GM19452 (cell line): Measurements from ENCODE around the gene PARN.
A peak's percentile ranks its signal among the peaks of the same experiment; 100 is the strongest.
"Not testable (repeated sequence)": the region's sequence is repeated elsewhere in the genome, so short reads cannot be mapped to it uniquely, and the experiment has no call there.

Experiments
- ATAC-seq: cut with Tn5 transposase; IDR thresholded peaks from one replicate; pipeline ENCODE4 v1.9.1; 2021; ENCODE audit not compliant: unreplicated experiment

PARN gene

GRCh38 chr16:14632693-14633569 lies 2.9 kb upstream of the PARN start, which contains the start of gene BFAR:
Gene BFAR (plus strand): TSS chr16:14632951. CDS start chr16:14644347, 11,396 bp downstream.
- peak; percentile 73 for ATAC-seq

- ATAC-seq: not testable (repeated sequence)
These were observed 715 bp upstream of the PARN start for GRCh38 chr16:14630620-14631330.

GRCh38 chr16:14629612-14629918 lies 495 bp downstream of the PARN start:
- ATAC-seq: no peak

GRCh38 chr16:14628806-14629611 lies 1.1 kb downstream of the PARN start:
- ATAC-seq: no peak

- no peak for ATAC-seq
These were observed 3.0 kb downstream of the PARN start for GRCh38 chr16:14627078-14627477.

- ATAC-seq: no peak
These were observed 11.5 kb downstream of the PARN start for GRCh38 chr16:14618566-14618965.

GRCh38 chr16:14616280-14616679 lies 13.8 kb downstream of the PARN start:
- no peak for ATAC-seq

GRCh38 chr16:14613991-14614390 lies 16.1 kb downstream of the PARN start:
- ATAC-seq: no peak

- ATAC-seq: no peak
These were observed 18.4 kb downstream of the PARN start for GRCh38 chr16:14611660-14612059.

GRCh38 chr16:14609716-14610115 lies 20.3 kb downstream of the PARN start:
- ATAC-seq: no peak

- no peak for ATAC-seq
These were observed 21.5 kb downstream of the PARN start for GRCh38 chr16:14608604-14609003.

- ATAC-seq: peak; percentile 52
These were observed 21.9 kb downstream of the PARN start for GRCh38 chr16:14608111-14608566.

- no peak for ATAC-seq
These were observed 24.0 kb downstream of the PARN start for GRCh38 chr16:14606102-14606501.

- no peak for ATAC-seq
These were observed 27.6 kb downstream of the PARN start for GRCh38 chr16:14602443-14602963.

GRCh38 chr16:14600164-14600563 lies 29.9 kb downstream of the PARN start:
- no peak for ATAC-seq

- no peak for ATAC-seq
These were observed 43.3 kb downstream of the PARN start for GRCh38 chr16:14586637-14587305.

GRCh38 chr16:14585287-14585686 lies 44.8 kb downstream of the PARN start:
- ATAC-seq: no peak

GRCh38 chr16:14580926-14581325 lies 49.1 kb downstream of the PARN start:
- ATAC-seq: not testable (repeated sequence)

GRCh38 chr16:14579266-14579665 lies 50.8 kb downstream of the PARN start:
- ATAC-seq: no peak

- no peak for ATAC-seq
These were observed 53.5 kb downstream of the PARN start for GRCh38 chr16:14576532-14576931.

GRCh38 chr16:14576069-14576468 lies 54.0 kb downstream of the PARN start:
- ATAC-seq: no peak
